B cell (primary cell): ENCODE data around the gene BLACAT1.

Experiments used
- CTCF ChIP-seq: fragments of 200-600 bp; IDR thresholded peaks from one replicate; pipeline ENCODE4 v1.8.0; 2022; ENCODE audit warnings: antibody characterized with exemption, mild to moderate bottlenecking
- EZH2 ChIP-seq: IDR thresholded peaks from 2 replicates; pipeline ENCODE4 v1.6.1; 2012; ENCODE audit warnings: borderline replicate concordance, low read depth, mild to moderate bottlenecking, moderate library complexity, low read length; ENCODE audit not compliant: insufficient read depth, poor library complexity, severe bottlenecking

- TF ChIP-seq EZH2 = no peak
- TF ChIP-seq CTCF = no peak
Observed at GRCh38 chr1:205475855-205476254, 20.0 kb upstream of the BLACAT1 start.
